HepG2 (cell line): ENCODE data around the gene ARHGDIA. TPM values are rescaled to one million over a fixed set of nuclear protein-coding genes. Genes with fewer than 3 reads are reported as not detected.

Source experiments
- AGO2 ChIP-seq: fragments of 200-400 bp; formaldehyde crosslinking; optimal IDR thresholded peaks from 2 replicates; pipeline ENCODE3; 2017; ENCODE audit warnings: mild to moderate bottlenecking, low read depth, low read length, moderate library complexity
- FOSL1 ChIP-seq: sonication (generic); formaldehyde crosslinking; IDR thresholded peaks from 2 replicates; pipeline ENCODE4 v1.9.0; 2021; ENCODE audit warnings: missing genetic modification reagents, borderline replicate concordance
- GATAD2A ChIP-seq: IDR thresholded peaks from 2 replicates; pipeline ENCODE4 v1.6.1; 2016
- HNRNPUL1 ChIP-seq: fragments of 200-400 bp; formaldehyde crosslinking; IDR thresholded peaks from 2 replicates; pipeline ENCODE4 v1.6.1; 2017; ENCODE audit warnings: low read depth, mild to moderate bottlenecking, low read length, moderate library complexity
- KLF12 ChIP-seq: sonication (generic); formaldehyde crosslinking; IDR thresholded peaks from 2 replicates; pipeline ENCODE4 v1.4.0; 2020; ENCODE audit warnings: missing genetic modification reagents, borderline replicate concordance
- SOX6 ChIP-seq, 2 experiments: fragments of 450-650 bp in 1 of 2; sonication (generic) in 1 of 2; formaldehyde crosslinking in 1 of 2; IDR thresholded peaks; 2 replicates each; pipeline versions ENCODE4 v1.4.0 to v1.6.1; 2017 to 2020; ENCODE audit warnings: antibody characterized with exemption in 1 of 2, mild to moderate bottlenecking in 1 of 2, missing genetic modification reagents in 1 of 2
- ZBTB3 ChIP-seq: sonication (generic); formaldehyde crosslinking; IDR thresholded peaks from 2 replicates; pipeline ENCODE4 v1.4.0; 2020; ENCODE audit warnings: low read depth, mild to moderate bottlenecking, moderate library complexity, missing genetic modification reagents, borderline replicate concordance
- ZEB1 ChIP-seq: IDR thresholded peaks from 2 replicates; pipeline ENCODE4 v1.6.1; 2012; ENCODE audit warnings: mild to moderate bottlenecking, low read depth, inconsistent platforms; ENCODE audit not compliant: insufficient replicate concordance
- ZNF10 ChIP-seq: sonication (generic); formaldehyde crosslinking; IDR thresholded peaks from 2 replicates; pipeline ENCODE4 v1.4.0; 2020; ENCODE audit warnings: mild to moderate bottlenecking, low read depth, missing genetic modification reagents, borderline replicate concordance
- ZNF552 ChIP-seq: sonication (generic); formaldehyde crosslinking; IDR thresholded peaks from 2 replicates; pipeline ENCODE4 v1.9.0; 2022; ENCODE audit warnings: missing genetic modification reagents, mild to moderate bottlenecking, borderline replicate concordance
- ZNF703 ChIP-seq: sonication (generic); formaldehyde crosslinking; IDR thresholded peaks from 2 replicates; pipeline ENCODE4 v1.5.1; 2020; ENCODE audit warnings: missing genetic modification reagents, mild to moderate bottlenecking, moderate library complexity, borderline replicate concordance
- ZNF776 ChIP-seq: sonication (generic); formaldehyde crosslinking; IDR thresholded peaks from 2 replicates; pipeline ENCODE4 v1.4.0; 2020; ENCODE audit warnings: mild to moderate bottlenecking, missing genetic modification reagents
- ZNF83 ChIP-seq: sonication (generic); formaldehyde crosslinking; IDR thresholded peaks from 2 replicates; pipeline ENCODE4 v1.4.0; 2020; ENCODE audit warnings: missing genetic modification reagents, mild to moderate bottlenecking, borderline replicate concordance
- ZSCAN21 ChIP-seq: sonication (generic); formaldehyde crosslinking; IDR thresholded peaks from 2 replicates; pipeline ENCODE4 v1.8.0; 2022; ENCODE audit warnings: mild to moderate bottlenecking, missing genetic modification reagents, moderate library complexity, borderline replicate concordance
- ZSCAN29 ChIP-seq: sonication (generic); formaldehyde crosslinking; conservative IDR thresholded peaks from 2 replicates; pipeline ENCODE4 v1.4.0; 2020; ENCODE audit warnings: mild to moderate bottlenecking, missing genetic modification reagents
- polyA plus RNA-seq, 8 experiments: library from polyadenylated mRNA; depleted of rRNA in 3 of 8; stranded (reverse) in 7 of 8; unstranded in 1 of 8; fragments of >200 nt; fragmentation: Illumina TruSeq in 4 of 8; extraction: Trizol in 4 of 8; gene quantifications; 2 replicates each; pipeline versions ENCODE4 v1.2.1 to v1.2.3, GENCODE V29; 2011 to 2016; ENCODE audit warnings: low read depth in 4 of 8, missing spikeins in 1 of 8, mixed read lengths in 1 of 8; ENCODE audit not compliant: insufficient read depth in 1 of 8
- total RNA-seq, 5 experiments: library from RNA; depleted of rRNA; stranded (reverse); fragments of >200 nt; fragmentation: Illumina TruSeq; extraction: Trizol; gene quantifications; 2 replicates each; pipeline ENCODE4 v1.2.3, GENCODE V29; 2016; ENCODE audit warnings: low read depth in 1 of 5
- TF ChIP-seq, protein P1 (sequence below): sonication (generic); formaldehyde crosslinking; IDR thresholded peaks from 2 replicates; pipeline ENCODE4 v1.8.1; 2022; ENCODE audit warnings: mild to moderate bottlenecking, missing genetic modification reagents
- TF ChIP-seq, protein P2 (sequence below): sonication (generic); formaldehyde crosslinking; IDR thresholded peaks from 2 replicates; pipeline ENCODE4 v1.5.0; 2020; ENCODE audit warnings: mild to moderate bottlenecking, missing genetic modification reagents
- TF ChIP-seq, protein P3 (sequence below): sonication (generic); formaldehyde crosslinking; conservative IDR thresholded peaks from 2 replicates; pipeline ENCODE4 v1.8.1; 2023; ENCODE audit warnings: missing genetic modification reagents
- TF ChIP-seq, protein P4 (sequence below): sonication (generic); formaldehyde crosslinking; conservative IDR thresholded peaks from 2 replicates; pipeline ENCODE4 v1.4.0; 2020; ENCODE audit warnings: missing genetic modification reagents

The ARHGDIA gene
- total and polyA plus RNA-seq, 2 of the 13 experiments (the other 11 are each of a cell fraction or from before 2014, with no cell fraction given) = 40.0 to 64.0 TPM

DNA sequence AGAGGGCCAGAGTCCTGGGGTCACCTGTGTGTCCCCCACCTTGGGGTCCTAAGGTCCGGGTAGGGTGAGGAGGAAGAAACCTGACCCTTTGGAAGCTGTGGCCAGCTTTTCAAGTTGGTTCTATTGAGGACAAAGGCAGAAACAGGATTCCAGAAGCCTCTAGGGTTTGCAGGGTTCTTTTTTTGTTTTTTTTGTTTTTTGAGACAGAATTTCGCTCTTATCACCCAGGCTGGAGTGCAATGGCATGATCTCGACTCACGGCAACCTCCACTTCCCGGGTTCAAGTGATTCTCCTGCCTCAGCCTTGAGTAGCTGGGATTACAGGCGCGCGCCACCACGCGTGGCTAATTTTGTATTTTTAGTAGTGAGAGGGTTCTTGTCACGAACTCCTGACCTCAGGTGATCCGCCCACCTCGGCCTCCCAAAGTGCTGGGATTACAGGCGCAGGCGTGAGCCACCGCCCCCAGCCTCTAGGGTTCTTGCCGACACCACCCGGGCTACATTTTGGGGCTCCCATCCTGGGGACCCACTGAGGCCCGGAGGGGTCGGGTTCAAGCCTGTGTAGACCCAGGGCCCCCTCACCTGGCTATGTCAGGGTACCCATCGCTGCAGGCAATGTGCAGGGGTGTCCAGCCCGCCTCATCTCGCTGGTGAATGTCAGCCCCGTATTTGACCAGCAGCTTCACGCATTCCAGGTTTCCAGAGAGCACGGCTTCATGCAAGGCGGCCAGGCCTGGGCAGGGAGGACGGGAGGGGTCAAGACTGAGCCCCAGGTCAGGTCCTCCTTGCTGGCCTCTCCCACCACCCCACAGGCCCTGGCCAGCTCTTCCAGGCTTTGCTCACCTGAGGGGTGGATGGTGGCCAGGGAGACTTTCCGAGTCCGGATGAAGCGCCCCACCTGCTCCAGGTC is 37.0 kb downstream of the ARHGDIA start (continued):
- TF ChIP-seq ZNF552 (CRISPR knock-in tag) (0 out of 2 replicates have a peak, but pooled peaks have one; percentile 39), ZNF83 (no peak), ZNF703 (CRISPR knock-in tag) (0 out of 2 replicates have a peak, but pooled peaks have one; percentile 2), ZBTB3 (CRISPR knock-in tag) (0 out of 2 replicates have a peak, but pooled peaks have one; percentile 17), ZSCAN21 (CRISPR knock-in tag) (no peak), ZNF10 (CRISPR knock-in tag) (no peak; the same call in 1 of the 2 replicates), ZSCAN29 (CRISPR knock-in tag) (0 out of 2 replicates have a peak, but pooled peaks have one; percentile 30), AGO2 (peak; percentile 82), KLF12 (CRISPR knock-in tag) (no peak), ZNF776 (CRISPR knock-in tag) (0 out of 2 replicates have a peak, but pooled peaks have one; percentile 32), HNRNPUL1 (no peak), GATAD2A (CRISPR knock-in tag) (no peak), SOX6 (IDR thresholded peaks at IDR 0.05) (no peak), SOX6 (CRISPR knock-in tag; IDR thresholded peaks at IDR 0.05) (0 out of 2 replicates have a peak, but pooled peaks have one; percentile 5), FOSL1 (CRISPR knock-in tag) (no peak), ZEB1 (peak; percentile 67)
- TF ChIP-seq, protein P1, sequence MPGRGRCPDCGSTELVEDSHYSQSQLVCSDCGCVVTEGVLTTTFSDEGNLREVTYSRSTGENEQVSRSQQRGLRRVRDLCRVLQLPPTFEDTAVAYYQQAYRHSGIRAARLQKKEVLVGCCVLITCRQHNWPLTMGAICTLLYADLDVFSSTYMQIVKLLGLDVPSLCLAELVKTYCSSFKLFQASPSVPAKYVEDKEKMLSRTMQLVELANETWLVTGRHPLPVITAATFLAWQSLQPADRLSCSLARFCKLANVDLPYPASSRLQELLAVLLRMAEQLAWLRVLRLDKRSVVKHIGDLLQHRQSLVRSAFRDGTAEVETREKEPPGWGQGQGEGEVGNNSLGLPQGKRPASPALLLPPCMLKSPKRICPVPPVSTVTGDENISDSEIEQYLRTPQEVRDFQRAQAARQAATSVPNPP = no peak
- TF ChIP-seq, protein P2, sequence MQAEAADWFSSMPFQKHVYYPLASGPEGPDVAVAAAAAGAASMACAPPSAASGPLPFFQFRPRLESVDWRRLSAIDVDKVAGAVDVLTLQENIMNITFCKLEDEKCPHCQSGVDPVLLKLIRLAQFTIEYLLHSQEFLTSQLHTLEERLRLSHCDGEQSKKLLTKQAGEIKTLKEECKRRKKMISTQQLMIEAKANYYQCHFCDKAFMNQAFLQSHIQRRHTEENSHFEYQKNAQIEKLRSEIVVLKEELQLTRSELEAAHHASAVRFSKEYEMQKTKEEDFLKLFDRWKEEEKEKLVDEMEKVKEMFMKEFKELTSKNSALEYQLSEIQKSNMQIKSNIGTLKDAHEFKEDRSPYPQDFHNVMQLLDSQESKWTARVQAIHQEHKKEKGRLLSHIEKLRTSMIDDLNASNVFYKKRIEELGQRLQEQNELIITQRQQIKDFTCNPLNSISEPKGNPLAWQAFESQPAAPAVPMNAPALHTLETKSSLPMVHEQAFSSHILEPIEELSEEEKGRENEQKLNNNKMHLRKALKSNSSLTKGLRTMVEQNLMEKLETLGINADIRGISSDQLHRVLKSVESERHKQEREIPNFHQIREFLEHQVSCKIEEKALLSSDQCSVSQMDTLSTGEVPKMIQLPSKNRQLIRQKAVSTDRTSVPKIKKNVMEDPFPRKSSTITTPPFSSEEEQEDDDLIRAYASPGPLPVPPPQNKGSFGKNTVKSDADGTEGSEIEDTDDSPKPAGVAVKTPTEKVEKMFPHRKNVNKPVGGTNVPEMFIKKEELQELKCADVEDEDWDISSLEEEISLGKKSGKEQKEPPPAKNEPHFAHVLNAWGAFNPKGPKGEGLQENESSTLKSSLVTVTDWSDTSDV = no peak
- TF ChIP-seq, protein P3, sequence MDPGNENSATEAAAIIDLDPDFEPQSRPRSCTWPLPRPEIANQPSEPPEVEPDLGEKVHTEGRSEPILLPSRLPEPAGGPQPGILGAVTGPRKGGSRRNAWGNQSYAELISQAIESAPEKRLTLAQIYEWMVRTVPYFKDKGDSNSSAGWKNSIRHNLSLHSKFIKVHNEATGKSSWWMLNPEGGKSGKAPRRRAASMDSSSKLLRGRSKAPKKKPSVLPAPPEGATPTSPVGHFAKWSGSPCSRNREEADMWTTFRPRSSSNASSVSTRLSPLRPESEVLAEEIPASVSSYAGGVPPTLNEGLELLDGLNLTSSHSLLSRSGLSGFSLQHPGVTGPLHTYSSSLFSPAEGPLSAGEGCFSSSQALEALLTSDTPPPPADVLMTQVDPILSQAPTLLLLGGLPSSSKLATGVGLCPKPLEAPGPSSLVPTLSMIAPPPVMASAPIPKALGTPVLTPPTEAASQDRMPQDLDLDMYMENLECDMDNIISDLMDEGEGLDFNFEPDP = no peak; the same call in none of the 2 replicates
- TF ChIP-seq, protein P4, sequence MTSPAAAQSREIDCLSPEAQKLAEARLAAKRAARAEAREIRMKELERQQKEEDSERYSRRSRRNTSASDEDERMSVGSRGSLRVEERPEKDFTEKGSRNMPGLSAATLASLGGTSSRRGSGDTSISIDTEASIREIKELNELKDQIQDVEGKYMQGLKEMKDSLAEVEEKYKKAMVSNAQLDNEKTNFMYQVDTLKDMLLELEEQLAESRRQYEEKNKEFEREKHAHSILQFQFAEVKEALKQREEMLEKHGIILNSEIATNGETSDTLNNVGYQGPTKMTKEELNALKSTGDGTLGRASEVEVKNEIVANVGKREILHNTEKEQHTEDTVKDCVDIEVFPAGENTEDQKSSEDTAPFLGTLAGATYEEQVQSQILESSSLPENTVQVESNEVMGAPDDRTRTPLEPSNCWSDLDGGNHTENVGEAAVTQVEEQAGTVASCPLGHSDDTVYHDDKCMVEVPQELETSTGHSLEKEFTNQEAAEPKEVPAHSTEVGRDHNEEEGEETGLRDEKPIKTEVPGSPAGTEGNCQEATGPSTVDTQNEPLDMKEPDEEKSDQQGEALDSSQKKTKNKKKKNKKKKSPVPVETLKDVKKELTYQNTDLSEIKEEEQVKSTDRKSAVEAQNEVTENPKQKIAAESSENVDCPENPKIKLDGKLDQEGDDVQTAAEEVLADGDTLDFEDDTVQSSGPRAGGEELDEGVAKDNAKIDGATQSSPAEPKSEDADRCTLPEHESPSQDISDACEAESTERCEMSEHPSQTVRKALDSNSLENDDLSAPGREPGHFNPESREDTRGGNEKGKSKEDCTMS = no peak
